H1 (cell line): ENCODE data around the gene INSM2. TPM values are rescaled to one million over a fixed set of nuclear protein-coding genes. Genes with fewer than 3 reads are reported as not detected.

Experiments used
- CTCF ChIA-PET: fragments of 300-600 bp; sonication (Branson Sonifier 250); formaldehyde crosslinking; loops from one replicate; lab custom pipeline; 2021; ENCODE audit not compliant: partially characterized antibody; lab: Charles Lee
- POLR2A ChIA-PET: fragments of 300-600 bp; sonication (Branson Sonifier 250); formaldehyde crosslinking; loops from one replicate; lab custom pipeline; 2021; ENCODE audit warnings: inconsistent platforms; ENCODE audit not compliant: partially characterized antibody; lab: Charles Lee
- DNase-seq, 2 experiments: peaks; one replicate each; pipeline versions ENCODE4 v3.0.0 to v3.0.0-alpha.2; 2010 to 2022; ENCODE audit warnings: low spot score in 2 of 2, low read depth in 1 of 2, mixed read lengths in 1 of 2
- FAIRE-seq: peaks from 2 replicates; lab custom pipeline; 2011; peaks lifted over from hg19 to GRCh38; lab: Jason Lieb, UNC
- H2AFZ ChIP-seq: 2 replicates; pipeline ENCODE4 v1.8.1; 2012; ENCODE audit warnings: low read length, inconsistent platforms
- H2AK5ac ChIP-seq: 2 replicates; pipeline ENCODE4 v1.6.1; 2013; ENCODE audit warnings: low read depth, low read length
- H2BK120ac ChIP-seq: replicated peaks from 2 replicates; pipeline ENCODE3; 2013; ENCODE audit warnings: low read depth, low read length, inconsistent platforms
- H2BK12ac ChIP-seq: 2 replicates; pipeline ENCODE4 v1.6.1; 2013; ENCODE audit warnings: low read depth, low read length
- H2BK15ac ChIP-seq: 2 replicates; pipeline ENCODE4 v1.6.1; 2013; ENCODE audit warnings: low read length
- H2BK20ac ChIP-seq: 2 replicates; pipeline ENCODE4 v1.6.1; 2013; ENCODE audit warnings: low read length
- H2BK5ac ChIP-seq: 2 replicates; pipeline ENCODE4 v1.6.1; 2013; ENCODE audit warnings: low read depth, low read length
- H3K14ac ChIP-seq: 2 replicates; pipeline ENCODE4 v1.6.1; 2013; ENCODE audit warnings: inconsistent platforms; ENCODE audit not compliant: insufficient read length
- H3K18ac ChIP-seq: 2 replicates; pipeline ENCODE4 v1.6.1; 2013; ENCODE audit warnings: low read length; ENCODE audit errors: extremely low read depth
- H3K23ac ChIP-seq: 2 replicates; pipeline ENCODE4 v1.6.1; 2013; ENCODE audit warnings: inconsistent platforms; ENCODE audit not compliant: insufficient read length
- H3K23me2 ChIP-seq: 2 replicates; pipeline ENCODE4 v1.6.1; 2013; ENCODE audit warnings: low read depth, low read length
- H3K27ac ChIP-seq: 2 replicates; pipeline ENCODE4 v1.6.1; 2011; ENCODE audit warnings: low read depth, low read length, inconsistent platforms
- H3K27me3 ChIP-seq, 4 experiments: replicated peaks in 1 of 4; 1 replicate in 1 of 4; 2 replicates in 3 of 4; pipeline versions ENCODE4 v1.6.1 to v1.8.1; 2011 to 2013; ENCODE audit warnings: low read length in 3 of 4, mild to moderate bottlenecking in 3 of 4, inconsistent platforms in 2 of 4, mixed read lengths in 2 of 4, moderate library complexity in 1 of 4; ENCODE audit not compliant: control insufficient read depth in 3 of 4, insufficient read depth in 3 of 4; ENCODE audit errors: extremely low read depth in 1 of 4
- H3K36me3 ChIP-seq, 4 experiments: 2 replicates each; pipeline versions ENCODE4 v1.6.1 to v1.8.1; 2011 to 2013; ENCODE audit warnings: mild to moderate bottlenecking in 4 of 4, low read length in 3 of 4, moderate library complexity in 2 of 4, control low read depth in 1 of 4, inconsistent platforms in 1 of 4; ENCODE audit not compliant: insufficient read depth in 4 of 4, control insufficient read depth in 2 of 4
- H3K4ac ChIP-seq: replicated peaks from 2 replicates; pipeline ENCODE3; 2013; ENCODE audit warnings: low read length, low read depth, mixed read lengths, inconsistent platforms; ENCODE audit not compliant: insufficient read length
- H3K4me1 ChIP-seq, 4 experiments: replicated peaks in 1 of 4; 1 replicate in 1 of 4; 2 replicates in 3 of 4; pipeline versions ENCODE4 v1.6.1 to v1.8.1; 2011 to 2013; ENCODE audit warnings: low read length in 3 of 4, inconsistent platforms in 2 of 4, mixed read lengths in 1 of 4; ENCODE audit not compliant: insufficient read depth in 4 of 4, control insufficient read depth in 3 of 4
- H3K4me2 ChIP-seq, 2 experiments: 2 replicates each; pipeline versions ENCODE4 v1.6.1 to v1.8.1; 2011 to 2013; ENCODE audit warnings: low read depth in 2 of 2, low read length in 2 of 2, control low read depth in 1 of 2, inconsistent platforms in 1 of 2, mild to moderate bottlenecking in 1 of 2; ENCODE audit not compliant: insufficient read depth in 1 of 2
- H3K4me3 ChIP-seq, 4 experiments: fragments of 200-600, 300-600 bp in 1 of 4; sonication (generic), shearing (Covaris generic), sonication (Bioruptor Twin) in 1 of 4; 2 replicates each; pipeline versions ENCODE4 v1.5.1 to v1.8.1; 2011 to 2016; ENCODE audit warnings: low read length in 4 of 4, low read depth in 3 of 4, control low read depth in 2 of 4, inconsistent platforms in 2 of 4, mild to moderate bottlenecking in 2 of 4, mixed read lengths in 1 of 4, moderate library complexity in 1 of 4; ENCODE audit not compliant: insufficient read depth in 2 of 4; ENCODE audit errors: extremely low read depth in 1 of 4
- H3K56ac ChIP-seq: replicated peaks from 2 replicates; pipeline ENCODE3; 2013; ENCODE audit warnings: low read depth, mild to moderate bottlenecking, mixed read lengths, low read length, inconsistent platforms; ENCODE audit not compliant: insufficient read length
- H3K79me1 ChIP-seq: 2 replicates; pipeline ENCODE4 v1.6.1; 2013; ENCODE audit warnings: low read depth, low read length, control low read depth
- H3K79me2 ChIP-seq, 2 experiments: 2 replicates each; pipeline versions ENCODE4 v1.6.1 to v1.8.1; 2012 to 2013; ENCODE audit warnings: low read length in 2 of 2, mild to moderate bottlenecking in 2 of 2, inconsistent platforms in 1 of 2; ENCODE audit not compliant: insufficient read depth in 2 of 2, control insufficient read depth in 1 of 2
- H3K9ac ChIP-seq, 4 experiments: replicated peaks in 1 of 4; 1 replicate in 1 of 4; 2 replicates in 3 of 4; pipeline versions ENCODE4 v1.6.1 to v1.8.1; 2011 to 2013; ENCODE audit warnings: low read depth in 3 of 4, low read length in 3 of 4, control low read depth in 2 of 4, mild to moderate bottlenecking in 2 of 4, moderate library complexity in 2 of 4, inconsistent platforms in 1 of 4; ENCODE audit errors: extremely low read depth in 1 of 4
- H3K9me3 ChIP-seq, 2 experiments: 2 replicates each; pipeline versions ENCODE4 v1.6.1 to v1.8.1; 2012 to 2013; ENCODE audit warnings: mild to moderate bottlenecking in 2 of 2, moderate library complexity in 2 of 2, control low read depth in 1 of 2, inconsistent platforms in 1 of 2, low read depth in 1 of 2, low read length in 1 of 2, mixed read lengths in 1 of 2; ENCODE audit not compliant: insufficient read depth in 2 of 2
- H4K20me1 ChIP-seq, 2 experiments: replicated peaks in 1 of 2; 2 replicates each; pipeline versions ENCODE3 to v1.8.1; 2011 to 2013; ENCODE audit warnings: inconsistent platforms in 2 of 2, low read length in 2 of 2, mild to moderate bottlenecking in 1 of 2; ENCODE audit not compliant: insufficient read depth in 2 of 2, control insufficient read depth in 1 of 2
- H4K5ac ChIP-seq: 2 replicates; pipeline ENCODE4 v1.6.1; 2013; ENCODE audit warnings: low read length, low read depth, mixed read lengths, inconsistent platforms; ENCODE audit not compliant: insufficient read length
- H4K8ac ChIP-seq: 2 replicates; pipeline ENCODE4 v1.8.0; 2013; ENCODE audit warnings: mild to moderate bottlenecking, moderate library complexity, low read length, inconsistent platforms; ENCODE audit not compliant: insufficient read depth; ENCODE audit errors: extremely low read depth
- H4K91ac ChIP-seq: replicated peaks from 2 replicates; pipeline ENCODE3; 2013; ENCODE audit warnings: low read length, mixed read lengths, inconsistent platforms; ENCODE audit not compliant: insufficient read length
- ATF2 ChIP-seq: IDR thresholded peaks from 2 replicates; pipeline ENCODE4 v1.6.1; 2012; ENCODE audit warnings: low read length, inconsistent platforms
- CBX5 ChIP-seq: fragments of 300-800, 300-1000 bp; sonication (generic); IDR thresholded peaks from 2 replicates; pipeline ENCODE4 v1.7.1; 2016; ENCODE audit warnings: antibody characterized with exemption, low read length, low read depth
- CEBPB ChIP-seq: IDR thresholded peaks from 2 replicates; pipeline ENCODE4 v1.6.1; 2012; ENCODE audit warnings: low read depth, low read length
- CREB1 ChIP-seq: IDR thresholded peaks from 2 replicates; pipeline ENCODE4 v1.6.1; 2012; ENCODE audit warnings: inconsistent platforms
- GABPA ChIP-seq: IDR thresholded peaks from 2 replicates; pipeline ENCODE4 v1.6.1; 2011; ENCODE audit warnings: mild to moderate bottlenecking, low read length, moderate library complexity, borderline replicate concordance; ENCODE audit not compliant: insufficient read depth
- HDAC2 ChIP-seq, 2 experiments: fragments of 300-600 bp in 1 of 2; sonication (generic) in 1 of 2; IDR thresholded peaks; 2 replicates each; pipeline ENCODE4 v1.6.1; 2011 to 2012; ENCODE audit warnings: low read depth in 2 of 2, low read length in 2 of 2, mild to moderate bottlenecking in 2 of 2, moderate library complexity in 2 of 2, borderline replicate concordance in 1 of 2, inconsistent platforms in 1 of 2
- KDM5A ChIP-seq: fragments of 200-600 bp; IDR thresholded peaks from 2 replicates; pipeline ENCODE4 v1.7.1; 2012; ENCODE audit warnings: mild to moderate bottlenecking, low read length, inconsistent platforms, mixed read lengths
- SAP30 ChIP-seq: fragments of 300-600 bp; sonication (generic); IDR thresholded peaks from 2 replicates; pipeline ENCODE4 v1.7.1; 2012; ENCODE audit warnings: low read length, moderate library complexity, mild to moderate bottlenecking, inconsistent platforms; ENCODE audit not compliant: insufficient read depth, insufficient replicate concordance
- SIN3A ChIP-seq, 2 experiments: IDR thresholded peaks in 1 of 2; conservative IDR thresholded peaks in 1 of 2; 2 replicates each; pipeline ENCODE4 v1.6.1; 2011 to 2012; ENCODE audit warnings: low read length in 2 of 2, improper control_type of control experiment in 1 of 2, low read depth in 1 of 2, mild to moderate bottlenecking in 1 of 2
- SUZ12 ChIP-seq: fragments of 200-600 bp; sonication (generic); IDR thresholded peaks from 2 replicates; pipeline ENCODE4 v1.6.1; 2012; ENCODE audit warnings: mild to moderate bottlenecking, inconsistent platforms, low read length, moderate library complexity, mixed read lengths
- TBP ChIP-seq: IDR thresholded peaks from 2 replicates; pipeline ENCODE4 v1.6.1; 2011; ENCODE audit warnings: low read depth, low read length, improper control_type of control experiment
- polyA plus RNA-seq, 7 experiments: library from polyadenylated mRNA; depleted of rRNA in 3 of 7; stranded (reverse) in 5 of 7; unstranded in 2 of 7; fragments of >200 nt in 5 of 7; fragments of 200-250 nt in 2 of 7; gene quantifications; 1 replicate in 5 of 7; 2 replicates in 1 of 7; 4 replicates in 1 of 7; pipeline versions ENCODE4 v1.2.1 to v1.2.3, GENCODE V29; 2011 to 2013; ENCODE audit warnings: missing spikeins in 2 of 7, mixed read lengths in 2 of 7
- total RNA-seq: library from RNA; stranded (reverse); fragmentation: NEBNext Ultra II Directional; extraction: Animal tissue kit (Norgen Biotek cat#: 25700); gene quantifications from 2 replicates; pipeline ENCODE4 v1.2.1, GENCODE V29; 2021
- TF ChIP-seq, protein P1 (sequence below): IDR thresholded peaks from 2 replicates; pipeline ENCODE4 v1.6.1; 2012; ENCODE audit warnings: inconsistent platforms

Gene INSM2
- total and polyA plus RNA-seq, 2 of the 8 experiments (the other 6 are each of a cell fraction or from before 2014, with no cell fraction given) = not detected

GRCh38 chr14:35506927-35507326 lies 27.0 kb upstream of the INSM2 start:
- Histone ChIP-seq H3K79me1 (no peaks in the 10 kb centered on the region), H3K4ac (no peak overlapping the region), H3K9me3 (peaks cover 0 to 3% of the 10 kb centered on the region in 2 experiments; a peak in 1 of 4 replicates), H3K4me2 (no peak overlapping the region), H2AK5ac (no peak overlapping the region), H3K4me3 (no peak overlapping the region), H3K79me2 (no peaks in the 10 kb centered on the region), H4K91ac (no peak overlapping the region), H2BK20ac (no peak overlapping the region), H2BK12ac (no peak overlapping the region), H2BK120ac (no peak overlapping the region), H3K36me3 (no peaks in the 10 kb centered on the region), H3K56ac (no peak overlapping the region), H4K8ac (no peak overlapping the region), H3K27ac (no peak overlapping the region), H3K9ac (no peak overlapping the region), H2BK15ac (no peak overlapping the region), H4K5ac (no peak overlapping the region), H3K23ac (no peak overlapping the region), H3K23me2 (0 out of 2 replicates have a peak, but pooled peaks cover 1% of the 10 kb centered on the region), H3K18ac (no peak overlapping the region), H2BK5ac (no peak overlapping the region), H3K14ac (no peak overlapping the region), H3K27me3 (no peaks in the 10 kb centered on the region), H2AFZ (no peak overlapping the region), H4K20me1 (no peaks in the 10 kb centered on the region), H3K4me1 (no peaks in the 10 kb centered on the region)
- ChIA-PET CTCF (interaction anchor here (1.0 to 1.5 kb wide), 2 partner anchors 11 to 180 kb away, joined by 3 to 4 read pairs; no protein-coding TSS in a partner anchor), POLR2A (no interaction called here)
- no peak for FAIRE-seq
- DNase-seq = no peak
- TF ChIP-seq HDAC2 (IDR thresholded peaks at IDR 0.05; ENCODE audit: borderline replicate concordance in 1 of 2, low read depth in 2 of 2, low read length in 2 of 2) = no peak
- no peak for TF ChIP-seq GABPA
- TF ChIP-seq CEBPB = no peak
- TF ChIP-seq KDM5A = no peak
- TF ChIP-seq CBX5 = no peak
- TF ChIP-seq ATF2 = no peak
- TF ChIP-seq, protein P1, sequence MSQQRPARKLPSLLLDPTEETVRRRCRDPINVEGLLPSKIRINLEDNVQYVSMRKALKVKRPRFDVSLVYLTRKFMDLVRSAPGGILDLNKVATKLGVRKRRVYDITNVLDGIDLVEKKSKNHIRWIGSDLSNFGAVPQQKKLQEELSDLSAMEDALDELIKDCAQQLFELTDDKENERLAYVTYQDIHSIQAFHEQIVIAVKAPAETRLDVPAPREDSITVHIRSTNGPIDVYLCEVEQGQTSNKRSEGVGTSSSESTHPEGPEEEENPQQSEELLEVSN = no peak
- TF ChIP-seq CREB1 = no peak
- no peak for TF ChIP-seq SAP30
- TF ChIP-seq TBP = no peak
- TF ChIP-seq SUZ12 = no peak
- TF ChIP-seq SIN3A (conservative IDR thresholded peaks at IDR 0.05 in 1 of 2, IDR thresholded peaks at IDR 0.05 in 1 of 2; ENCODE audit: low read depth in 1 of 2, low read length in 2 of 2) = no peak
